ENCODE data around the gene PTPRU.

- TF ChIP-seq YY1 (IDR thresholded peaks at IDR 0.05; ENCODE audit: insufficient read depth, insufficient read length) (no peak), SUZ12 (IDR thresholded peaks at IDR 0.05; ENCODE audit: extremely low read depth, insufficient read depth, insufficient read length) (no peak)
Observed at GRCh38 chr1:29238620-29239002, 2.3 kb downstream of the PTPRU start.
